HG03060 (cell line): ENCODE measurements around the gene FSTL1.

Experiments used
- ATAC-seq: cut with Tn5 transposase; IDR thresholded peaks from one replicate; pipeline ENCODE4 v1.9.1; 2021; ENCODE audit warnings: low read depth, moderate number of reproducible peaks; ENCODE audit not compliant: unreplicated experiment

The FSTL1 gene

GRCh38 chr3:120469440-120469839, 18.6 kb upstream of the FSTL1 start:
- no peak for ATAC-seq

- no peak for ATAC-seq
These were observed 18.0 kb upstream of the FSTL1 start for GRCh38 chr3:120468635-120469295.

GRCh38 chr3:120462409-120462959, 11.7 kb upstream of the FSTL1 start:
- ATAC-seq = no peak

GRCh38 chr3:120461416-120461815, 10.6 kb upstream of the FSTL1 start:
- ATAC-seq = no peak

GRCh38 chr3:120460862-120461261, 10.1 kb upstream of the FSTL1 start:
- ATAC-seq = no peak

GRCh38 chr3:120460181-120460790, 9.5 kb upstream of the FSTL1 start:
- no peak for ATAC-seq

GRCh38 chr3:120459196-120459595, 8.4 kb upstream of the FSTL1 start:
- ATAC-seq = no peak

- ATAC-seq = no peak
These were observed 7.0 kb upstream of the FSTL1 start for GRCh38 chr3:120457827-120458226.

- ATAC-seq = no peak
These were observed 3.4 kb upstream of the FSTL1 start for GRCh38 chr3:120454076-120454689.

- ATAC-seq = no peak
These were observed 2.0 kb upstream of the FSTL1 start for GRCh38 chr3:120452816-120453215.

GRCh38 chr3:120451806-120452205, 1.0 kb upstream of the FSTL1 start:
- no peak for ATAC-seq

GRCh38 chr3:120451272-120451761, 525 bp upstream of the FSTL1 start:
- ATAC-seq = no peak

GRCh38 chr3:120449701-120450599, 842 bp downstream of the FSTL1 start:
- no peak for ATAC-seq

GRCh38 chr3:120449251-120449650, 1.5 kb downstream of the FSTL1 start:
- ATAC-seq = no peak

- ATAC-seq = no peak
These were observed 2.0 kb downstream of the FSTL1 start for GRCh38 chr3:120448756-120449155.

GRCh38 chr3:120446891-120447668, 3.7 kb downstream of the FSTL1 start:
- ATAC-seq = no peak

GRCh38 chr3:120445654-120446053, 5.1 kb downstream of the FSTL1 start:
- ATAC-seq = no peak

- no peak for ATAC-seq
These were observed 7.1 kb downstream of the FSTL1 start for GRCh38 chr3:120443626-120444123.

- ATAC-seq = no peak
These were observed 7.7 kb downstream of the FSTL1 start for GRCh38 chr3:120442975-120443517.
